Gastroesophageal sphincter (tissue), 3 donors: ENCODE results near the gene GLYATL1B.
A peak's percentile ranks its signal among the peaks of the same experiment; 100 is the strongest.

Source experiments
- CTCF ChIP-seq, 4 experiments: fragments of 200-600 bp in 2 of 4; fragments of 450-650 bp in 2 of 4; sonication (generic) in 1 of 4; IDR thresholded peaks; one replicate each; pipeline ENCODE4 v1.5.1; 2017 to 2019; ENCODE audit warnings: antibody characterized with exemption in 4 of 4, mild to moderate bottlenecking in 2 of 4, moderate library complexity in 2 of 4
- POLR2A ChIP-seq, 2 donors: fragments of 450-650 bp; IDR thresholded peaks; one replicate each; pipeline ENCODE4 v1.6.1; 2017; ENCODE audit warnings: antibody characterized with exemption in 2 of 2, mild to moderate bottlenecking in 2 of 2, moderate library complexity in 1 of 2
- POLR2AphosphoS5 ChIP-seq: sonication (generic); formaldehyde crosslinking; IDR thresholded peaks from one replicate; pipeline ENCODE4 v1.6.1; 2017; ENCODE audit warnings: antibody characterized with exemption

DNA sequence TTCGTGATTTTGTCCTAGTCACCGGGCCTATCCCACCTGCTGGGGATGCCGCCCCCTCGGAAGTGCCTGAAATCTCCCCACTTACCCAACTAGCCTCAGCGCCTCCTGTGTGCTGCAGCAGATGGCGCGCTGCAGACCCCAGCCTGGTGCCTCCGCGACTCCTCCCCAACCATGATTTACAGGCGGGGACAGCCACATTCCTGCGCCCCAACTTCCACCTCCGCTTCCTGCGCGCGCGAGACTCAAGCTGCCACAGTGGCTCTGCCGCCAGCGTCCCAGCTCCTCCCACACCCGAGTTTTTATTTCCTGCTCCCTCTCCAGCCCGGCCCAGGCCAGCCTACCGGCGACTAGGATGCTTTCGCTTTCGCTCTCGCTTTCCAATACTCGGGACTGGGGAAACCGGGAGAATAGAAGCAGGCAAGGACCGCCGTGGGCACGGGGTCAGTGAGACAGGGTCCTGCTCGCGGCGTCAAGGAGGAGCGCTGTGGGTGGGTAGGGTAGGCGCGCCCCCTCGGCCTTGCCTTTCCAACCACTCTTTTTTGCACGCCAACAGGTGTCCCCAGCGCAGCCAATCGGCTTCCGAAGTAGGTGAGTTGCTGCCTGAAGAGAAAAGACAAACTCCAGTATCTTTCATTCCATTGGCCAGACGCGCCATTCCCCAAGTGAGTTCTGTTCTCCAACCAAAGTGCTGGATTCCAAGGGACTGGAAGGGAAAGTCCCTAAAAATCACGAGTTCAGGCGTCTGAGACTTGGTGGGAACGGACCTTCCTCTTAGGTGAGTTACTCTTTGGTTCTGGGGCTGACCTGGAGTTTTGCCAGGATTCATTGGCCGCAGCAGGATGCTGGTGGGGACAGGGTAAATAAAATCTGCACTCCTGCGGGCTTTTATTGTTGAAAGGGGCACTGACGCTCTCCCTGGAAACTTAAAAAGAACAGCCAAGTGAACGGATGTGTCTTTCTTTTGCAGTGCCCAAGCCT is 56.7 kb downstream of the GLYATL1B start, which contains the start of gene FAM111A:
- TF ChIP-seq POLR2A (IDR thresholded peaks at IDR 0.05) (peak; percentile 17 to 24), CTCF (IDR thresholded peaks at IDR 0.05) (peak in 2 of 4 experiments; percentile 10 to 45), POLR2AphosphoS5 (peak; percentile 54)
